Activated CD4-positive, CD25-positive, alpha-beta regulatory T cell treated with anti-CD3 and anti-CD28 coated beads, Interleukin-2, amount 50 U/mL, for 72 hours (primary cell): ENCODE measurements around the gene TPRG1L.

Experiments used
- DNase-seq: peaks from one replicate; pipeline ENCODE4 v3.0.0; 2021

The TPRG1L gene

GRCh38 chr1:3630161-3630611 lies 5.4 kb downstream of the TPRG1L start:
- no peak for DNase-seq

- no peak for DNase-seq
These were observed 6.1 kb downstream of the TPRG1L start for GRCh38 chr1:3630914-3631313.

- DNase-seq: no peak
These were observed 6.8 kb downstream of the TPRG1L start for GRCh38 chr1:3631320-3632260.

- no peak for DNase-seq
These were observed 7.5 kb downstream of the TPRG1L start for GRCh38 chr1:3632298-3632697.

GRCh38 chr1:3632716-3633343 lies 8.0 kb downstream of the TPRG1L start:
- DNase-seq: no peak

GRCh38 chr1:3633344-3634058 lies 8.7 kb downstream of the TPRG1L start:
- DNase-seq: no peak

- DNase-seq: no peak
These were observed 9.4 kb downstream of the TPRG1L start for GRCh38 chr1:3634059-3634800.

- no peak for DNase-seq
These were observed 11.3 kb downstream of the TPRG1L start for GRCh38 chr1:3636080-3636479.

- DNase-seq: no peak
These were observed 11.7 kb downstream of the TPRG1L start for GRCh38 chr1:3636531-3636930.

GRCh38 chr1:3638027-3638426 lies 13.2 kb downstream of the TPRG1L start:
- DNase-seq: no peak

GRCh38 chr1:3638676-3639075 lies 13.9 kb downstream of the TPRG1L start:
- no peak for DNase-seq

GRCh38 chr1:3639397-3639911 lies 14.6 kb downstream of the TPRG1L start:
- no peak for DNase-seq

- DNase-seq: no peak
These were observed 15.5 kb downstream of the TPRG1L start for GRCh38 chr1:3640121-3640837.

- no peak for DNase-seq
These were observed 16.4 kb downstream of the TPRG1L start for GRCh38 chr1:3641046-3641760.

- no peak for DNase-seq
These were observed 17.0 kb downstream of the TPRG1L start for GRCh38 chr1:3641816-3642215.

GRCh38 chr1:3642919-3643675 lies 18.3 kb downstream of the TPRG1L start:
- no peak for DNase-seq

- DNase-seq: no peak
These were observed 19.5 kb downstream of the TPRG1L start for GRCh38 chr1:3644273-3644672.

- DNase-seq: no peak
These were observed 20.4 kb downstream of the TPRG1L start for GRCh38 chr1:3645247-3645646.

GRCh38 chr1:3645666-3646355 lies 21.0 kb downstream of the TPRG1L start:
- DNase-seq: no peak

GRCh38 chr1:3646596-3646995 lies 21.8 kb downstream of the TPRG1L start:
- no peak for DNase-seq
